Mammary epithelial cell (primary cell): Measurements from ENCODE around the gene VWA3B.

Source experiments
- CTCF ChIP-seq, 2 donors: IDR thresholded peaks in 1 of 2; conservative IDR thresholded peaks in 1 of 2; 2 replicates each; pipeline ENCODE4 v1.5.1; 2011 to 2012; ENCODE audit warnings: inconsistent platforms in 2 of 2, low read length in 2 of 2, mild to moderate bottlenecking in 2 of 2, control low read depth in 1 of 2, low read depth in 1 of 2; ENCODE audit not compliant: insufficient read depth in 1 of 2; ENCODE audit errors: extremely low read depth in 1 of 2
- EZH2 ChIP-seq: IDR thresholded peaks from 2 replicates; pipeline ENCODE4 v1.6.1; 2012; ENCODE audit warnings: low read length, inconsistent platforms, borderline replicate concordance

DNA sequence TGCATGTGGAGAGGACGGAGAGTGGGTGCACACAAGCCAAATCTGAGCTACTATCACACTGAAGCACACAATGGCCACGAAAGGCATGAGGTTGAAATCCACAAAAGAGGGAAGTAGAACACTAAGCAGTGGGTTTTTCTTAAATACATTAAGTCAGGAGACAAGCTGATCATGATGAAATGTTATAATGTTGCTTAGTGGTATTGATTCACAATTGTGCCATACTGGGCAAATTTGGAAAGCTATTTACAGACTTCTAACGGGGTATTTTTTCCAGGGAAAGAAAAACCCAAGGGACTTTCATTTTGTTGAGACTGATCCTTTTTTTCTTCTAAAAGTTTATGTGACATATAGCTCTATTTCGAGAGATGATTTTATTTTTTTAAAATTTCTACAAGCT, 158.5 kb downstream of the VWA3B start:
- TF ChIP-seq EZH2, result no peak
- no peak for TF ChIP-seq CTCF (conservative IDR thresholded peaks at IDR 0.05 in 1 of 2, IDR thresholded peaks at IDR 0.05 in 1 of 2; ENCODE audit: extremely low read depth in 1 of 2, insufficient read depth in 1 of 2, low read depth in 1 of 2, low read length in 2 of 2)
